A549 (cell line): ENCODE results near the gene CCDC60.

ENCODE experiments used
- CBX2 ChIP-seq: fragments of 200-600 bp; sonication (generic); IDR thresholded peaks from 2 replicates; pipeline ENCODE4 v1.6.1; 2016; ENCODE audit warnings: low read depth, mild to moderate bottlenecking, borderline replicate concordance
- TF ChIP-seq, protein P1 (sequence below): fragments of >200 bp; sonication (Bioruptor Twin); formaldehyde crosslinking; IDR thresholded peaks from 3 replicates; pipeline ENCODE4 v1.5.1; 2016

DNA sequence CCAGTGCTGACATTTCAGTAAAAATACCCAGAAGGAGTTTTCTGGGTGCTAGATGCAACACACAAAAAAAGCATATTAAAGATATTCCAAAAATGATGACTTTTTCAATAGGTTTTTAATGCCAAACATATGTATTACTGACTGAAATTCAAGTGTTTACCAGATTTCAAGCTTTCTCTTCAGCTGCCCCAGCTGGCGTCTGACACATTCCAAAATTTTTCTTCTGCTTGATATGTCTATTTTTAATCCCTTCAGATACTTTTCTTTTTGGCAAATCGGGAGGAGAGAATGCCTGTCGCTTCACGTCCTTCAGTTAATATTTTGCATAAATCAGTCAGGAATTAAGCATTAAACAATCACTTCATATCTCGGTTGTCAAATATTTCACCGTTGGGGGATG, 7.1 kb upstream of the CCDC60 start:
- no peak for TF ChIP-seq CBX2
- TF ChIP-seq, protein P1, sequence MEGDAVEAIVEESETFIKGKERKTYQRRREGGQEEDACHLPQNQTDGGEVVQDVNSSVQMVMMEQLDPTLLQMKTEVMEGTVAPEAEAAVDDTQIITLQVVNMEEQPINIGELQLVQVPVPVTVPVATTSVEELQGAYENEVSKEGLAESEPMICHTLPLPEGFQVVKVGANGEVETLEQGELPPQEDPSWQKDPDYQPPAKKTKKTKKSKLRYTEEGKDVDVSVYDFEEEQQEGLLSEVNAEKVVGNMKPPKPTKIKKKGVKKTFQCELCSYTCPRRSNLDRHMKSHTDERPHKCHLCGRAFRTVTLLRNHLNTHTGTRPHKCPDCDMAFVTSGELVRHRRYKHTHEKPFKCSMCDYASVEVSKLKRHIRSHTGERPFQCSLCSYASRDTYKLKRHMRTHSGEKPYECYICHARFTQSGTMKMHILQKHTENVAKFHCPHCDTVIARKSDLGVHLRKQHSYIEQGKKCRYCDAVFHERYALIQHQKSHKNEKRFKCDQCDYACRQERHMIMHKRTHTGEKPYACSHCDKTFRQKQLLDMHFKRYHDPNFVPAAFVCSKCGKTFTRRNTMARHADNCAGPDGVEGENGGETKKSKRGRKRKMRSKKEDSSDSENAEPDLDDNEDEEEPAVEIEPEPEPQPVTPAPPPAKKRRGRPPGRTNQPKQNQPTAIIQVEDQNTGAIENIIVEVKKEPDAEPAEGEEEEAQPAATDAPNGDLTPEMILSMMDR = no peak
